ENCODE data around the gene CHMP6.

Gene CHMP6

DNA sequence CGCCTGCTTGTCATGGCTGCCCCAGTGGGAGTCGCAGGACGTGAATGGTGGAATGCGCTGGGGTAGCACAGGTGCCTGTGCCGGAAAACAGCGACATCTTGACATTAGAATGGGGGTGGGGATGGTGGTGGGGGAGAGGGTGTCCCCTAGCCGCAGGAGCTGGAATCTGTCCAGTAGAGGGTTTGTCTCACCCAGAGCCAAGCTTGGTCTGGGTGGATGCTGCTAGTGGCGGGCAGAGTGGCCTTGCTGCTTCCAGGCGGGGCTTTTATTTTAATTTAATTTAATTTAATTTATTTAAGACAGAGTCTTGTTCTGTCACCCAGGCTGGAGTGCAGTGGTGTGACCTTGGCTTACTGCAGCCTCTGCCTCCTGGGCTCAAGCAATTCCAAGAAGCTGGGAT, 51.0 kb downstream of the CHMP6 start:
- no peak for DNase-seq (ENCODE audit: low read depth in 3 of 3, low spot score in 1 of 3)

DNA sequence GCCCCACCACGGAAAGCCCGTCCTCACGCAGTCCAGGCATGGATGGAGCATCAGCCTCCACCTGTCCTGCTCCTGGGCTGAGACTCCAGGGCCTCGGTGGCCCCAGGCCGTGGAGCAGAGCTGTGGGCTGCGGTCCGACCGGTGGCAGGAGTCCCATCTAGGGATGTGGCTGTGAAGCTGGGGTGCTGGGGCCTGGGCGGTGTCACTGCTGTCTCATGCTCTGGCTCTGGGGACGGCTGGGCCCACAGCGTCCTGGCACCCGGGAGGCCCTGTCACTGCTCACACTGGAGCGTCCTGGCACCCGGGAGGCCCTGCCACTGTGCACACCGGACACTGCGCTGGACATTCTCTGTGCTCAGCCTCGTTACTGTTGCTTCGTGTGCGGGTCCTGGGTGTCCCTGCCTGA, 51.7 kb downstream of the CHMP6 start:
- no peak for DNase-seq (ENCODE audit: low read depth in 3 of 3, low spot score in 1 of 3)

DNA sequence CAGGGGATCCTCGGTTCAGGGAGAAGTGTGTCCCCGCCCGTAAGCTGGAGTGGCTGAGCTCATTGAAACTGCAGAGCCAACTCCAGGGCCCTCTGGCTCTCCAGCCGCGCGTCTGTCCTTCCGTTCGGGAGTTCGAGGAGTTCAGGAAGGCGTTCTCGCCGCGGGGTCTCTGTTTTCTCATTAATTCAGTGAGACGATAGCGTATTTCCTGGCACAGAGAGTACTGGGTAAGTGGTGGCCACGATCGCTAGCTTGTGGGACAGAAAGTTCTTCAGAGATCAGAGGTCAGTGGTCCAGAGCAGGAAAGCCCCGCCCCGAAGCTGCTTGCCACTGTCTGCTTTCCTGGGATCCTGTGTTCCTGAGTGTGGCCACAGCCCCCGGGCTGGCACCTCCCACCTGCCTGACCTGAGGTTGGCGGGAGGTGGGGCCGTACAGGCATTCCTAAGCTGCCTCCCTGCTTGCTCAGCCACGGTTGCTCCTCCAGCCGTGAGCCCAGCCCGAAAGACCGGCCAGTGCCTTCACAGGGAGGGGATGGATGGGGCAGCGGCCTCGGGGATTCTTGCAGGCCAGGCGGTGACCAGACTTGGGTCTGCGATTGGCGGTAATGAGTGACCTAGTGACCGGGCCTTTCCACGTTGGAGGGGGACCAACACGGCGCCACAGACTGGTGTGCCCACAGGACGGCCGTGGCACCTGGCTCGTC, 52.2 kb downstream of the CHMP6 start:
- DNase-seq (ENCODE audit: low read depth in 3 of 3, low spot score in 1 of 3), result no peak

DNA sequence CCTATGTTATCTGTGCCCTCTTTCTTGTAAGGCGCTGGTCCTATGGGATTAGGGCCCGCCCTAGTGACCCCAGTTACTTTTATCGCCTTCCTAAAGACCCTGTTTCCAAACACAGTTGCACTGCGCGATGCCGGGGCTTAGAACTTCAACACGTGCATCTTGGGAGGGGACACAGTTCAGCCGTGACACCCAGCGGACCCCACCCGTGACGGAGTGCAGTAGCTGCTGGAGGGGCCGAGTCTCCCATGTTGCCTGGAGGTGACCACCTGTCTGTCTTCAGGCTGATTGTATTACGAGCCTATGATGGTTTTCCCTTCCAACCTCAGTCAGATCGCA, 52.8 kb downstream of the CHMP6 start:
- no peak for DNase-seq (ENCODE audit: low read depth in 3 of 3, low spot score in 1 of 3)

DNA sequence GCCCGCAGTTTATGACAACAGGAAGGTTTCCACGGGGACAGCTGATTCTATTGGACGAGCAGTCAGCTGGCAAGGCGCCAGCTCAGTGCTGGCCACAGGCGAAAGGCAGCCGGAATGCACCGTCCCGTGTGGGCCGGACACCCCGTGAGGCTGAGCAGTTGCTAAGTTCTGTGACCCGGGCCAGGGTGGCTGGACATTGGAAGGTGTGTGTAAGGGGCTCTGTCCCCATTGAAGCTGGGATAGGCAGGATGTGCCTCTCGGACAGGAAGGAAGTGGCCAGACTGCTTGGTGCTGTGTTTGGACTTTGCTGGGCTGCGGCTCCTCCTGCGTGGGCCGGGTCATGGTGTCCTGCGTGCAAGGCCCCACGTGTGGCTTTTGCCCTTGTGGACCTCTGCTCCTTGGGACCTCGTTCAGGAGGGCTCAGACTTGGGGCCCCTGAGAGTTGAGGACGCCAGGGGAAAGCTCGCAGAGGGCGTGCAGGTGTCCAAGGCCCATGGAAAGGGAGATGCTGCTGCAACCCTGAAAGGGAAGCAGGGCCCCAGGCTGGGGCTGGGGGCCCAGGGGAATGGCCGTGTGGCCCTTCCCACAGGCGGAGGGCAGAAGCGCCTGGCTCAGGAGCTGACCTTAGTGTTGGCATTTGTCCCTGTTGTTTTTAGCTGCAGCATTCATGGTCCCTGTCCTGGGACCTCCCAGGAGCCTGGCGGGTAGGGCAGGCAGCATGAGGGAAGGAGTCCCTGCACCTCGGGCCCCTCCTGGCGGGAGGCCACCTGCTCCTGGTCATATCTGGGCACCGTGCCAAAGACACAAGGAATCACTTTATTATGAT, 53.3 kb downstream of the CHMP6 start:
- DNase-seq (ENCODE audit: low read depth in 3 of 3, low spot score in 1 of 3), result no peak

DNA sequence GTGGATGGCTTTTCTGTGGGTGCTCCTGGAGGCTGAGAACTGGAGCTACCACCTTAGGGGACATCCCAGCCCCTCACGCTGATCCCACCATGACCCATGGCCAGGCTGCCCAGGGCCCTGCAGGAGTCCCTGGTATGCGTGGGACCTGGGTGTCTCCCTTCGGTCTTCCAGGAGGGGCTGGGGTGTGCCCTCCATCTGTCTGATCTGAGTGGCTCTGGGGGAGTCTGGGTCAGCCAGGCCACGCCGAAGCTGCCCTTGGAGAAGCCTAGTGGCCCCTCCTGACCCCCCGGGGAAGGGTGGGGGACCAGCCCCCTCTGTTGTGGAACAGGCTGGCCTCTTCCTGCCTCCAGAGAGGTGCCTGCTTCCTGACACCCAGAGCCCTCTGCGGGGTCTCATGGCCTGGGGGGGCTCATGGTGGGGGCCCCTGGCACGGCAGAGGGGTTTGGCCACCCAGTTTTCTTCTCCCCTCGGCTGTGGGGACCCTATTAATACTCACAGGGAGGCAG, 54.0 kb downstream of the CHMP6 start:
- DNase-seq (ENCODE audit: low read depth in 3 of 3, low spot score in 1 of 3), result no peak

DNA sequence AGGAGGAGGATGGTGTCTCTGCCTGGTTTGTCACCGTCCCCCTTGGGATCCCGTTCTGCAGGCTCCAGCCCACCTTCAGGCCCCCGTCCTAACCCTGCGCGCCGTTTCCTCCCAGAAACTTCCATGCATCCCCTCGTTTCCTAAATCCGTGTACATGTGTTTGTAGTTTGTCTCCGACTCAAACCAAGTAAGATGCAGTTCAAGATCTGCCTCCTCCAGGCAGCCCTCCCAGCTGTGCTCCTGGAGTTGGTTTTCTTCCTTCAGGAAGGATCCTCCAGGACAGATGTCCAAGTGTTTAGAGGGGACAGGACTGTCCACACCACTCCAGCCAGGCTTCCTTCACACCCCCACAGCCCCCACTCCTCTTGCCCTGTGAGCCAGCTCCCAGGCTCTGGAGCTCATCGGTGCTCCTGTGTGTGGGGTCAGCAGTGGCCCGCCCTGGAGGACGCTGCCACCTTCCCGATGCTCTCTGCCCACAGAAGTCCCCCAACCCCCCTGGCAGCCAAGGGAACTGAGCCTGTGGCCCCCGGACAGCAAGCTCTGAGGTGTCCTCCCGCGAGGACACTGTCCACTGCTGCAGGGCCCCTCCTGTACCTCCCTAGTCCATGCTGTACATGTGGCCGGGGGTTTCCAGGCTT, 54.6 kb downstream of the CHMP6 start:
- DNase-seq (ENCODE audit: low read depth in 3 of 3, low spot score in 1 of 3), result no peak

DNA sequence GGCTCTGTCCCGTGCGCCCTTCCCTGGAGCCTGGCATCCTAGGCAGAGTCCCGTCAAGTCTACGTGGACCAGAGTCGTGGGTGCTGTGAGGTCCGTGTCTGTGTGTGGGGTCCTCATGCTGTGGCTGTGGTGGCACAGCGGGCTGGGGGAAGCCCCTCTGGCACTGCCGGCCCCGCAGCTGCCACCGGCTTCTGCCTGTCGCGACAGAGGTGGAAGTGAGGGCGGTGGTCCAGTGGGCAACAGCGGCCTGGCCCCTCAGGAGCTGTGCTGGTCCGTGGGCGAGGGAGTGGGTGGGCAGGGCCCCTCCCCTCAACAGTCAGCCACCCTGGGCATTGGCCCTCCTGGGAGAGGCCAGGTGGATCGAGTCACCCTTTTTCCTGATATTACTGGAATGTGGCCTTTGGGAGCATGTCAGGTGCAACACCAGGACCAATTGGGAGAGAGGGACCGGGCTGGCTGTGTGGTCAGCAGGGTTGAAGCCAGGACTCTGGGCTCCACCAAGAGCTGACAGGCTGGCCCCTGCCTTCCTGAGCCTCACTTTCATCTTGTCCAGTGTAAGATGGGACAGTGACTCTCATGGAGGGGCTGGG, 55.2 kb downstream of the CHMP6 start:
- DNase-seq (ENCODE audit: low read depth in 3 of 3, low spot score in 1 of 3), result no peak

DNA sequence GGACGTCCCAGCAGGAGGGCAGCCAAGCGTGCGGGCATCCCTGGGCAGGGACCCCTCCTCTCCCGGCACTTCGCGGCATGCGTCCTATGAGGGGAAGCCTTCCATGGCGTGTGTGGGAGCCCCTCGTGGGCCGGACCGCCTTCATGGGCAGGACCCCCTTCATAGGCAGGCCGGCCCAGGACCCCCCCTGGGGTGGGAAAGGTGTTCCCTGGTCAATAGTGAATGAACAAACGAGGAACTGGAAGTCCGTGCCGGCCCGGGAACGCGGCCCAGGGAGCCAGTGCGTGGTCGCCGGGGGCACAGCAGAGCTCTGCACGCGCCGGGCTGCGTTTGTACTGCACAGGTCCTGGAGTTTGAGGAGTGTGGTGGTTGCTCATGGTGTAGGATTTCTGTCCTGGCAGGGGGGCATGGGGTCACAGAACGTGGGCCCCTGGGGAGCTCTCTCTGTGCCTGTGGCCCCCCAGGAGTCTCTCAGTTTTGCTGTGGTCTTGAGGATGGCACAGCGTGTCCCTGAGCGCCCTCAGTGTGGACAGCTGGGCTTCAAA, 57.3 kb downstream of the CHMP6 start:
- no peak for DNase-seq (ENCODE audit: low read depth in 3 of 3, low spot score in 1 of 3)

DNA sequence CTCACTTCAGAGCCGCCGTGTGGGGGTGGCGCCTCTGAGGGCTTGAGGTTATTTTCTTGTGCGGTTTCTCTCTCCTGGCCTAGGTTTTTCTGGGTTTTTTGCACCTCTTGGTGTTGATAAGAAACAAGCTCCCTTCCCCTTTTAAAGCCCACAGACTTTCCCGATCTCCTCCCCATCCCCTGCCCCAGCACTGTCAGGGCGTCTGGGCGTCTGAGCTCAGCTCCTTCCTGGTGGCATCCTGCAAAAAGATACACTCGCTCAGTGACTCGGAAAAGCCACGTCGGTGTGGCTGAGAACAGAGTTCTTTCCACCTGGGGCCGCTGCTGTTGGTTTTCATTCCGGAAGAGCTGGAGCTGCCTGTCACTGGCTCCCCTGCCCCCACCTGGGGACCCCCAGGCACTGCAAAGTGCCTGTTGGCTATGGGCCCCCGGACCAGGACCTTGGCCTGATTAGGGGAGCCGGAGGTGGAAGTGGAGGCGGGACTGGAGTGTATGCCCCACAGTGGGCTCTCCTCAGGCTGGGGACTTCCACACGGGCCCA, 57.8 kb downstream of the CHMP6 start:
- DNase-seq (ENCODE audit: low read depth in 3 of 3, low spot score in 1 of 3), result no peak
